CD4-positive, alpha-beta T cell treated with Interferon gamma for 1 hour (primary cell): ENCODE data around the gene KLHL21.
"Not testable (repeated sequence)": the region's sequence is repeated elsewhere in the genome, so short reads cannot be mapped to it uniquely, and the experiment has no call there.

Experiments used
- DNase-seq: peaks from one replicate; pipeline ENCODE4 v3.0.0-alpha.2; 2020

KLHL21 gene

DNA sequence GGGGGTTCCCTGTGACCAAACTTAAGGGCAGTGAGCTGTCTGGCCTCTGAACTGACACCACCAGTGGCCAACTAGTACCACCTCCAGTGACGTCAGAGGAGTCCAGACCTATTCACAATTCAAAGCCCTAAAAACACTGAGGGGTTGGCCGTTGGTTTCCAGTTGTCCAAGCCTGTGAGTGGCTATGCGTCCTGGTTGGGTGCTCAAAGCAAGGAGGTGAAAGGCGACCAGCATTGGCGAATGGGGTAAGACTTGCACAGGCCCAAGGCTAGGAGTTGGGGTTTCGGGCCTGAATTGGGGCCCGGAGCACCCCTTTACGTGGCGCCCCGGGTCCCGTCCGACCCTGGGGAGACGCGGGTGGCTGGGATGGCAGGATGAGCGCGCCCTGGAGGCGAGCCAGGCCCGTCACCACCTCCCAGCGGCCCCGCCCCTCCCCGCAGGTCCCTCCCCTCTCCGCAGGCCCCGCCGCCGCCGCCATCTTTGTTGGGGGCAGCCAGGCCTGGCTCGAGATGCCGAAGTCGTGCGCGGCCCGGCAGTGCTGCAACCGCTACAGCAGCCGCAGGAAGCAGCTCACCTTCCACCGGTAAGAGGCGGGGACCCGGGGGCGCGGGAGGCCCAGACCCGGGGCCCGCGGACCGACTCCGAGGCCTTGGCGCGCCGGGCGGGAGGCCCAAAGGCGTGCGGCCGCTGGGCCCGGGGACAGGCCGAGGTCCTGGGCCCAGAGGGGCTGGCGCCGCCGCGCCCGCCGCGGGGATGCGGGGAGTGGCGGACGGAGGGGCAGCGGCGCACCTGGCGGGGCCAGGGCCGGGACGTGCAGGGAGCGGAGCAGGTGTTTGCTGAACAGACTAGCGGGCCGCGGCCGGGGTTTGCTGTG, 22.3 kb upstream of the KLHL21 start, which contains the start of gene THAP3:
Gene THAP3 (plus strand): TSS at position 159 of the 874 bp plus-strand sequence. CDS start 351 bp downstream, at position 510.
- DNase-seq, result peak; percentile 85

- DNase-seq, result no peak
Observed at GRCh38 chr1:6623269-6623965, 20.7 kb upstream of the KLHL21 start.

DNA sequence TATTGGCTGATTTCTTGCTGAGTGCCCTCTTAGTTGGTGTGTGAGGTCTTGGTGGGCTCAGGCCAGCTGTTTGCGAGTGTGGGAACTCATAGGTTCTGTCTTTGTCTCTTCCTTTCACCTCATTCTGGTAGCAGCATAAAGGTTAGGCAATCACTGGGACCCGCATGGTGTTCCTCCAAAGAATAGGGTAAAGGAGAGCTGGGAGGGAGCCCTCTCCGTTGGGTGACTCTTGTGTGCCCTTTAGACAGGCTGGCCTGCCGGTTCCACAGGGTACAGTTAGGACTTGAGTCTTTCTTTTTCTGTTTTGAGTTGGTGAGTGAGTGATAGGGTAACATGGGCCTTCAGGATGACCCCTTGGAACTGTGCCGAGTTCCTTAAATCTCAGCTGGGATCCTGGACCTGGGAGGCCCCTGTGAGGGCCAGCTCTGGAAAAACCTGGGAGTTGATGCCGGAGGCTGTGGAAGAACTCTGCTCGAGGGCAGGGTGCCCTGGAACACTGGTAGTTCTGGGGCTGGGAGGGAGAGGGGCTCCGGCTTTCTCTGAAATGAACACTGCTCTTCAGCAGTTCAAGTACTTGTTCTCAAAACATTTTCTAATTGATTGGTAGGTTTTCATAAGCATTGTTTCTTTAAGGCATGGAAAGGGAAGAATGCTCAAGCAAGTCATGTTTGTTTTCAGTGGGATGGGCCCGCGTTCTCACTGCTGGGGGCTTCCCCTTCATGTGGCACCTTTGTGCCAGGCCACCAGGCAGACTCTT, 19.9 kb upstream of the KLHL21 start:
- no peak for DNase-seq

DNA sequence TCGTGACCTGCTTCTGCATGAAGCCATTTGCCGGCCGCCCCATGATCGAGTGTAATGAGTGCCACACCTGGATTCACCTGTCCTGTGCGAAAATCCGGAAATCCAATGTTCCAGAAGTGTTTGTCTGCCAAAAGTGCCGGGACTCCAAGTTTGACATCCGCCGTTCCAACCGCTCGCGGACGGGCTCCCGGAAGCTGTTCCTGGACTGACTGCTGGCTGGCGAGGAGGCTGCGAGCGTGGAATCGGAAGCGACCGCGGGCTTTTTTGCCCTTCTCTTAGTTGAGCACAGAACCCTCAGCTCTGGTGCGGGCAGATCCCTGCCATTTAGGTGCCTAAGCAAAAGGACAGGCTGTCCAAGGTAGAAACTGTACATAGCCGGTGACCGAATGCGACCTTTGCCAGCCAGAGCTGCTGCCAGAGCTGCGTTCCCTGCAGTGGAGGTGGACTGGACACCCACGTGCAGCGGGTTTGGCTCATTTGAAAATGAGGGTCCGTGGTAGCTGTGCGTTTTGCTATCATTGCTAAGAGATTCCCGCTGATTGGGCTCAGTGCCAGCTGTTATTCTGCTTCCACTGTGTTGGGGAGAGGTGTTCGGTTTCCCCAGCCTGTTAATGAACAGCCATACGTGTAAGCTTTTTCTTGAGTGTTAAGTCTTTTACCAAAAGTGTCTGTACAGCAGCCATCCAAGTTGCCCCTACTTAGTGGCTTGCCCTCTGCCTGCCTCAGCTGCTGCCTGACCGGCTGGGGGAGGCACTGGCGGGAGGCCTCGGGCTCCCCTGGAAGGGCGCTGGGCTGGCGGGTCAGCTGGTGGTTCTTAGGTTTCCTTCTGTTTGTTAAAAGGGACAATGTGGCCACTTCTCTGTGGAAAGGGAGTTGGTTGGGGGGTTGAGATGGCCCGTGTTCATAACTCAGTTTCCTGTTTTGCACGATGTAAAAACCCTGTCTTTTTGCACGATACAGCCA, 19.0 kb upstream of the KLHL21 start:
- no peak for DNase-seq

GRCh38 chr1:6619045-6619444, 16.4 kb upstream of the KLHL21 start:
- DNase-seq, result no peak

DNA sequence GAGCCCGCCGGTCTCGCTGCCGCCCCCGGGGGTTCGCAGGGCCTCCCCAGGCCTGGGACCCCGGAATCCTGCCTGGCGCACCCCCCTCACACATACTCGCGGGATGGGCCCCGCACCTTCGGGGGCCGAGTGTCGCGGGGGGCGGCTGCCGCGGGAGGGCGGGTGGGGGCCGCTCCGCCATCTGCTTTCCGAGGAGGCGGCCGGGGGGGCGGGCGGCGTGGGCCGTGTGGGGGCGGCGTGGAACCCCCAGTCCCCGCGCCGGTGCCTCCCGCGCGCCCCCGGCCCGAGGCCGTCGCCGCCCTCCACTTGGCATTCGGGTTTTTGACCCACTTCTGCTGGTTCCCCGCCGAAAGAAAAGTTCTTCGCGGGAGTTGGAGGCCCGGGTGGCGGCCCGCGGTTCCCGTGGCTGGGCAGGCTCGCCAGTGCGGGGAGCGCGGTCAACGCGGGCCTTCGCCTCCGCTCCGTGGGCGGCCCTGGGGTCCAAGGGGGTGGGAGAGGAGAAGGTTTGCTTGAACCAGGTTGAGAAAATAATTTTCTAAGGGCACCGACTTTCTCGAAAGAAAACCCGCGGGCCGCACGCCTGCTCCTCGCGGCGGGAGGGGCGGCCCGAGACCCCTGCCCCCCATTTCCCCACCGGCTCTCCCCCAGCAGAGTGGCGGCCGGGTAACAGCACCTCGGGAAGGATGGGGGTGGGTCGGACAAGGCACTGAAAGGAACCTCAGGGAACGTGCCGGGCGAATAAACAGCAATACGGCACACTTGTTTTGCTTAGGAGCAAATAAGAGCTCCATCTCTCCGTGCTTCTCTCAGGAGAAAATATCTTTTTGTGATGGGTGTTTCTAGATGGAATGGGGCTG, 12.5 kb upstream of the KLHL21 start:
- no peak for DNase-seq

DNA sequence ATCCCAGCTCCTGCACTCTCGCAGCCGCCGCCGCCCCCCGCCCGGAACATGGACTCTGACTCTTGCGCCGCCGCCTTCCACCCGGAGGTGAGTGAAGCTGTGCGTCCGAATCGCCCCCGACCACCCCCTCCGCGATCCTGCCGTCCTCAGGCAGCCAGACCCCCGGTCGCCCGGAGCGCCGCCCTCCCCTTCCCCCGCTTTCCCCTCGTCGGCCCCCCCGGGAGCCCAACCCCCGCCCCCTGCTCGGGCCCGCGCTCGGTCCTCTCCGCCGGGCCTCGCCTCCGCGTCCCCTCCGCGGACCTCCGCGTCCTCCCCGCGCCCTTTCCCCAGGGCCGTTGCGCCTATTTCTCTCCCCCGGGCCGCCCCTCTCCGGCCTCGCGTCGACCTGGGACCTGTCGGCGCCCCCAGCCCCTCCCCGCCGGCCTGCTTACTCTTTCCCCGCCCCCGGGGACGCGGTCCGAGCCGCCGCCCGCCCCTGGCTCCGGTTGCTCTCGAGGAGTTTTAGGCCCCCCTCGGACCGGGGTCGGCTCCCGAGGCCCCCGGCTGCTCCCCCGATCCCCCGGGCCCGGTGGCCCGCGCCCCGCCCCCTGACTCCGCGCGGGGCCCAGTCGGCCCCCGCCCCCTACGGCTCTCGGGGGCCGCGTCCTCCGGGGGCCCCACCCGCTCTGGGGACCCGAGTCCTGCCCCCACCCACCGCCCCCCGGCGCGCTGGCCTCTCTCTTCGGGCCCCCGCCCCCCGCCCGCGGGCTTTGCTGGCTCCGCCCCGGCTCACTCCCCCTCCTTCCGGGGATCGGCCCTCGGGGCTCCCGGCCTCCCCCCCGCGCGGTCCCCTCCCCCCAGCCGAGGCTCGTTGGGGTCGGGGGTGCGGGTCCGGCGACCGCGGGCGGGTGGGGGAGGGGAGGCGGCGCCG, 11.6 kb upstream of the KLHL21 start:
- peak; percentile 49 for DNase-seq

- peak; percentile 99 for DNase-seq
Observed at GRCh38 chr1:6613361-6614018, 10.8 kb upstream of the KLHL21 start, which contains the start of gene PHF13. PHF13 (plus strand) TSS chr1:6613731; CDS start chr1:6614067, 336 bp downstream.

DNA sequence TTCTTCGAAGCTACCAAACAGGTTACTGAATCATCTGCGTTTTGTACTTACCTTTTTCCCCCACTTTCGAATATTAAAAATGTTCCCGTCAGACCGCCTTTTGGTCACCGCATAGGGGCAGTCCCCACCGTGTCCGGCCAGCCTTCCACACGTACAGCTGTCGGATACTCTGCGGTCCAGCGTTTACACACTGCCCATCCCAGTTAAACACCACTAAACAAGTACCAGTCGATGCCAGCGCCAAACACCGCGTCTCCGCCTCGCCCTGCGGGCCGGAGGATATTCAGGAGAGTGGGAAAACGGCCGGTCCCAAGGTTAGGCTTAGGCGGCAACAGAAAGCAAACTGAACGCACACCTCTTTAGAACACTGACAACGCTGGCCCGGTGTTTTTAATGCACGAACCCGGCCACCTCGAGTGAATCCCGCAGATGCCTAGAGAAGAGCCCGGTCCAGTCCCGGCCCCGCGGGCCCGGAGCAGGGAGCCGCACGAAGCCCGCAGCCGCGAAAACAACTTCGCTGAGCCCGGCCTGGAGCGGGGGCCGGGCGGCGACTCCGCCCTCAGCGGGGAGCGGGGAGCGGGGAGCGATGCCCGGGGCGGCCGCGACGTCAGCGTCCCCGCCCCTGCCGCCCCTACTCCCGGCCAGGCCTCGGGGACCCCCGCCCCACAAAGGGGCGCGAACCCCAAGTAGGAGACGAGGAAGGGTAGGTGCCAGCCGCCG, 10.1 kb upstream of the KLHL21 start:
- no peak for DNase-seq

DNA sequence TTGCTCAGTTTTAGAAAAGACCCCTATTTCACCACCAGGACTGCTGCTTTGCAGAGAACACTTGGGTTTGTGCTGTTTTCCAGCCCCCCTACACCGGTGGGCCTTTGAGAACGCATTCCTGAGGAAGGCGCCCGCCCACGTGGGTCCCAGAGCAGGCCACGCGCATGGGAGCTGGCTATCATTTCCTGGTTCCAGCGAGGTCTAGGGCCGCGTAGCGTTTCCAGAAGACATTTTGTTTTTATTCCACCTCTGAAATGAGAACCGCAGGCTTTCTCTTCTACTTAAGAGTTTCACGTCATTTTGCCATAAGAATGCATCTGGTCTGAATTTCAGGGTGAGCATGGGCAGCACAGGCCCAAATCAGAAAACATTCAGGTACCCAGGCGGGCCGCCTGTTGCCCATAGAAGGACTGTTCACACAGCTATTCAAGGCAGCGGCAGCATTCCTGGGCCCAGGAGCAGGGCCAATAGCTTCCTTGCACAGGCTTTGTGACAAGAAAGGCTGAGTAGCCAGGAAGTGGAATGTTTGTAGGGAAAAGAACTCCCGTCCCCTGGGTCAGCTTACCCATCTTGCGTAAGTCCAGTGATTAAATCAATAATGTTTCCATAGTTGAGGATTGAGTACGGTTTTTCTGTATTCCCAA, 1.4 kb upstream of the KLHL21 start:
- DNase-seq, result no peak

- DNase-seq, result peak; percentile 68
Observed at GRCh38 chr1:6603238-6603914, 707 bp upstream of the KLHL21 start.

GRCh38 chr1:6601923-6602668, 573 bp downstream of the KLHL21 start:
- DNase-seq, result no peak

- DNase-seq, result peak; percentile 74
Observed at GRCh38 chr1:6601049-6601922, 1.4 kb downstream of the KLHL21 start.

DNA sequence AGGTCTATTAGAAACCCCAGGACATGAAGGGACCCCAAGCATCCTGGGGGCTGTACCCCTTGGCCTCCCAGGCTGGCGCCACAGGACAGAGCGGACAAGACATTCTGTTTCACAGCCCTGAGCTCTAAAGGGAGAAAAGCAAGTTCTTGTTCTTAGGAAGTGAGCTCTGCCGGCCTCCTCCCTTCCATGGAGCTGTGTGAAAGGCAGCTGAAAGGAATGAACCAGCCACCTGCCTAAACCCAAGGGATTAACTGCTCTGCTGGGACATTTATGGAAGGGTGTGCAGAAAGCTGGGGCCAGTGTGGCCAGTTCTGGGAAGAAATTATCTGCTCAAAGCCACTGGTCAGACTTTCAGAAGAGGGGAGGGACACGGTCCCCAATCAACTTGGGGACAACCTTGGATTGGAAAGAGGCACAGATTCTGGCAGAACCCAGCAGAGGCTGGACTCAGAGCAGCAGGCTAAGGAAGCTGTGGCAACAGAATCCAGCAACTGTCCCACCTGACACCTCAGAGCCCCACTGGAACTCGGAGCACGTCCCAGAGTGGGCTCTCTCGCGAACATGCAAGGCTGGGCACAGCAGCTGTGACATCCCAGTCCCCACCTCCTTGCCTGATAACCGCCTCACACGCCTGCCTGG, 2.1 kb downstream of the KLHL21 start:
- DNase-seq, result no peak

GRCh38 chr1:6599991-6600390, 2.7 kb downstream of the KLHL21 start:
- DNase-seq, result not testable (repeated sequence)
